H1 (cell line): ENCODE data around the gene JAG1. TPM values are rescaled to one million over a fixed set of nuclear protein-coding genes. Genes with fewer than 3 reads are reported as not detected.

Experiments used
- CTCF ChIA-PET: fragments of 300-600 bp; sonication (Branson Sonifier 250); formaldehyde crosslinking; loops from one replicate; lab custom pipeline; 2021; ENCODE audit not compliant: partially characterized antibody; lab: Charles Lee
- POLR2A ChIA-PET: fragments of 300-600 bp; sonication (Branson Sonifier 250); formaldehyde crosslinking; loops from one replicate; lab custom pipeline; 2021; ENCODE audit warnings: inconsistent platforms; ENCODE audit not compliant: partially characterized antibody; lab: Charles Lee
- DNase-seq, 2 experiments: peaks; one replicate each; pipeline versions ENCODE4 v3.0.0 to v3.0.0-alpha.2; 2010 to 2022; ENCODE audit warnings: low spot score in 2 of 2, low read depth in 1 of 2, mixed read lengths in 1 of 2
- FAIRE-seq: peaks from 2 replicates; lab custom pipeline; 2011; peaks lifted over from hg19 to GRCh38; lab: Jason Lieb, UNC
- H2AFZ ChIP-seq: 2 replicates; pipeline ENCODE4 v1.8.1; 2012; ENCODE audit warnings: low read length, inconsistent platforms
- H2AK5ac ChIP-seq: 2 replicates; pipeline ENCODE4 v1.6.1; 2013; ENCODE audit warnings: low read depth, low read length
- H2BK120ac ChIP-seq: replicated peaks from 2 replicates; pipeline ENCODE3; 2013; ENCODE audit warnings: low read depth, low read length, inconsistent platforms
- H2BK12ac ChIP-seq: 2 replicates; pipeline ENCODE4 v1.6.1; 2013; ENCODE audit warnings: low read depth, low read length
- H2BK15ac ChIP-seq: 2 replicates; pipeline ENCODE4 v1.6.1; 2013; ENCODE audit warnings: low read length
- H2BK20ac ChIP-seq: 2 replicates; pipeline ENCODE4 v1.6.1; 2013; ENCODE audit warnings: low read length
- H2BK5ac ChIP-seq: 2 replicates; pipeline ENCODE4 v1.6.1; 2013; ENCODE audit warnings: low read depth, low read length
- H3K14ac ChIP-seq: 2 replicates; pipeline ENCODE4 v1.6.1; 2013; ENCODE audit warnings: inconsistent platforms; ENCODE audit not compliant: insufficient read length
- H3K18ac ChIP-seq: 2 replicates; pipeline ENCODE4 v1.6.1; 2013; ENCODE audit warnings: low read length; ENCODE audit errors: extremely low read depth
- H3K23ac ChIP-seq: 2 replicates; pipeline ENCODE4 v1.6.1; 2013; ENCODE audit warnings: inconsistent platforms; ENCODE audit not compliant: insufficient read length
- H3K23me2 ChIP-seq: 2 replicates; pipeline ENCODE4 v1.6.1; 2013; ENCODE audit warnings: low read depth, low read length
- H3K27ac ChIP-seq: 2 replicates; pipeline ENCODE4 v1.6.1; 2011; ENCODE audit warnings: low read depth, low read length, inconsistent platforms
- H3K27me3 ChIP-seq, 4 experiments: replicated peaks in 1 of 4; 1 replicate in 1 of 4; 2 replicates in 3 of 4; pipeline versions ENCODE4 v1.6.1 to v1.8.1; 2011 to 2013; ENCODE audit warnings: low read length in 3 of 4, mild to moderate bottlenecking in 3 of 4, inconsistent platforms in 2 of 4, mixed read lengths in 2 of 4, moderate library complexity in 1 of 4; ENCODE audit not compliant: control insufficient read depth in 3 of 4, insufficient read depth in 3 of 4; ENCODE audit errors: extremely low read depth in 1 of 4
- H3K36me3 ChIP-seq, 4 experiments: 2 replicates each; pipeline versions ENCODE4 v1.6.1 to v1.8.1; 2011 to 2013; ENCODE audit warnings: mild to moderate bottlenecking in 4 of 4, low read length in 3 of 4, moderate library complexity in 2 of 4, control low read depth in 1 of 4, inconsistent platforms in 1 of 4; ENCODE audit not compliant: insufficient read depth in 4 of 4, control insufficient read depth in 2 of 4
- H3K4ac ChIP-seq: replicated peaks from 2 replicates; pipeline ENCODE3; 2013; ENCODE audit warnings: low read length, low read depth, mixed read lengths, inconsistent platforms; ENCODE audit not compliant: insufficient read length
- H3K4me1 ChIP-seq, 4 experiments: replicated peaks in 1 of 4; 1 replicate in 1 of 4; 2 replicates in 3 of 4; pipeline versions ENCODE4 v1.6.1 to v1.8.1; 2011 to 2013; ENCODE audit warnings: low read length in 3 of 4, inconsistent platforms in 2 of 4, mixed read lengths in 1 of 4; ENCODE audit not compliant: insufficient read depth in 4 of 4, control insufficient read depth in 3 of 4
- H3K4me2 ChIP-seq, 2 experiments: 2 replicates each; pipeline versions ENCODE4 v1.6.1 to v1.8.1; 2011 to 2013; ENCODE audit warnings: low read depth in 2 of 2, low read length in 2 of 2, control low read depth in 1 of 2, inconsistent platforms in 1 of 2, mild to moderate bottlenecking in 1 of 2; ENCODE audit not compliant: insufficient read depth in 1 of 2
- H3K4me3 ChIP-seq, 4 experiments: fragments of 200-600, 300-600 bp in 1 of 4; sonication (generic), shearing (Covaris generic), sonication (Bioruptor Twin) in 1 of 4; 2 replicates each; pipeline versions ENCODE4 v1.5.1 to v1.8.1; 2011 to 2016; ENCODE audit warnings: low read length in 4 of 4, low read depth in 3 of 4, control low read depth in 2 of 4, inconsistent platforms in 2 of 4, mild to moderate bottlenecking in 2 of 4, mixed read lengths in 1 of 4, moderate library complexity in 1 of 4; ENCODE audit not compliant: insufficient read depth in 2 of 4; ENCODE audit errors: extremely low read depth in 1 of 4
- H3K56ac ChIP-seq: replicated peaks from 2 replicates; pipeline ENCODE3; 2013; ENCODE audit warnings: low read depth, mild to moderate bottlenecking, mixed read lengths, low read length, inconsistent platforms; ENCODE audit not compliant: insufficient read length
- H3K79me1 ChIP-seq: 2 replicates; pipeline ENCODE4 v1.6.1; 2013; ENCODE audit warnings: low read depth, low read length, control low read depth
- H3K79me2 ChIP-seq, 2 experiments: 2 replicates each; pipeline versions ENCODE4 v1.6.1 to v1.8.1; 2012 to 2013; ENCODE audit warnings: low read length in 2 of 2, mild to moderate bottlenecking in 2 of 2, inconsistent platforms in 1 of 2; ENCODE audit not compliant: insufficient read depth in 2 of 2, control insufficient read depth in 1 of 2
- H3K9ac ChIP-seq, 4 experiments: replicated peaks in 1 of 4; 1 replicate in 1 of 4; 2 replicates in 3 of 4; pipeline versions ENCODE4 v1.6.1 to v1.8.1; 2011 to 2013; ENCODE audit warnings: low read depth in 3 of 4, low read length in 3 of 4, control low read depth in 2 of 4, mild to moderate bottlenecking in 2 of 4, moderate library complexity in 2 of 4, inconsistent platforms in 1 of 4; ENCODE audit errors: extremely low read depth in 1 of 4
- H3K9me3 ChIP-seq, 2 experiments: 2 replicates each; pipeline versions ENCODE4 v1.6.1 to v1.8.1; 2012 to 2013; ENCODE audit warnings: mild to moderate bottlenecking in 2 of 2, moderate library complexity in 2 of 2, control low read depth in 1 of 2, inconsistent platforms in 1 of 2, low read depth in 1 of 2, low read length in 1 of 2, mixed read lengths in 1 of 2; ENCODE audit not compliant: insufficient read depth in 2 of 2
- H4K20me1 ChIP-seq, 2 experiments: replicated peaks in 1 of 2; 2 replicates each; pipeline versions ENCODE3 to v1.8.1; 2011 to 2013; ENCODE audit warnings: inconsistent platforms in 2 of 2, low read length in 2 of 2, mild to moderate bottlenecking in 1 of 2; ENCODE audit not compliant: insufficient read depth in 2 of 2, control insufficient read depth in 1 of 2
- H4K5ac ChIP-seq: 2 replicates; pipeline ENCODE4 v1.6.1; 2013; ENCODE audit warnings: low read length, low read depth, mixed read lengths, inconsistent platforms; ENCODE audit not compliant: insufficient read length
- H4K8ac ChIP-seq: 2 replicates; pipeline ENCODE4 v1.8.0; 2013; ENCODE audit warnings: mild to moderate bottlenecking, moderate library complexity, low read length, inconsistent platforms; ENCODE audit not compliant: insufficient read depth; ENCODE audit errors: extremely low read depth
- H4K91ac ChIP-seq: replicated peaks from 2 replicates; pipeline ENCODE3; 2013; ENCODE audit warnings: low read length, mixed read lengths, inconsistent platforms; ENCODE audit not compliant: insufficient read length
- ATF3 ChIP-seq: IDR thresholded peaks from 2 replicates; pipeline ENCODE4 v1.6.1; 2011; ENCODE audit warnings: low read depth, mild to moderate bottlenecking, low read length; ENCODE audit not compliant: insufficient read depth
- BRCA1 ChIP-seq: IDR thresholded peaks from 2 replicates; pipeline ENCODE4 v1.6.1; 2012; ENCODE audit warnings: low read depth, low read length, improper control_type of control experiment
- CBX5 ChIP-seq: fragments of 300-800, 300-1000 bp; sonication (generic); IDR thresholded peaks from 2 replicates; pipeline ENCODE4 v1.7.1; 2016; ENCODE audit warnings: antibody characterized with exemption, low read length, low read depth
- CEBPB ChIP-seq: IDR thresholded peaks from 2 replicates; pipeline ENCODE4 v1.6.1; 2012; ENCODE audit warnings: low read depth, low read length
- CREB1 ChIP-seq: IDR thresholded peaks from 2 replicates; pipeline ENCODE4 v1.6.1; 2012; ENCODE audit warnings: inconsistent platforms
- EZH2 ChIP-seq: fragments of 200-600 bp; sonication (generic); IDR thresholded peaks from 2 replicates; pipeline ENCODE4 v1.7.1; 2012; ENCODE audit warnings: low read depth, mild to moderate bottlenecking, moderate library complexity, low read length, inconsistent platforms; ENCODE audit not compliant: severe bottlenecking
- NANOG ChIP-seq: IDR thresholded peaks from 2 replicates; pipeline ENCODE4 v1.6.1; 2011; ENCODE audit warnings: low read length, low read depth, mild to moderate bottlenecking, inconsistent platforms; ENCODE audit not compliant: insufficient read depth, poor library complexity, severe bottlenecking
- PHF8 ChIP-seq: fragments of 200-600 bp; sonication (generic); conservative IDR thresholded peaks from 2 replicates; pipeline ENCODE4 v1.7.1; 2012; ENCODE audit warnings: low read depth, mild to moderate bottlenecking, inconsistent platforms, low read length, moderate library complexity
- SIRT6 ChIP-seq: IDR thresholded peaks from one replicate; pipeline ENCODE4 v1.7.1; 2012; ENCODE audit warnings: low read length, inconsistent platforms
- SP1 ChIP-seq: IDR thresholded peaks from 2 replicates; pipeline ENCODE4 v1.6.1; 2011; ENCODE audit warnings: low read depth, low read length
- SP2 ChIP-seq: IDR thresholded peaks from 2 replicates; pipeline ENCODE4 v1.6.1; 2012; ENCODE audit warnings: mild to moderate bottlenecking, low read length, inconsistent platforms
- SRF ChIP-seq: IDR thresholded peaks from 2 replicates; pipeline ENCODE4 v1.6.1; 2011; ENCODE audit warnings: mild to moderate bottlenecking, low read depth, low read length, moderate library complexity
- SUZ12 ChIP-seq: fragments of 200-600 bp; sonication (generic); IDR thresholded peaks from 2 replicates; pipeline ENCODE4 v1.6.1; 2012; ENCODE audit warnings: mild to moderate bottlenecking, inconsistent platforms, low read length, moderate library complexity, mixed read lengths
- TCF12 ChIP-seq: IDR thresholded peaks from 2 replicates; pipeline ENCODE4 v1.6.1; 2011; ENCODE audit warnings: low read depth, mild to moderate bottlenecking, low read length
- WGBS, 2 experiments: shearing (Covaris generic) in 1 of 2; methylation state at CpG; one replicate each; pipeline versions ENCODE4 v1.1.6 to v1.1.7; 2013 to 2015; ENCODE audit warnings: low lambda C conversion rate in 2 of 2, mixed read lengths in 2 of 2, inconsistent platforms in 1 of 2, low coverage in 1 of 2, missing lambda C conversion rate in 1 of 2; ENCODE audit not compliant: insufficient replicate concordance in 2 of 2, insufficient coverage in 1 of 2, insufficient read length in 1 of 2; ENCODE audit errors: extremely low coverage in 1 of 2, missing lambda C conversion rate in 1 of 2; 5-methylcytosine and 5-hydroxymethylcytosine counted together
- polyA plus RNA-seq, 7 experiments: library from polyadenylated mRNA; depleted of rRNA in 3 of 7; stranded (reverse) in 5 of 7; unstranded in 2 of 7; fragments of >200 nt in 5 of 7; fragments of 200-250 nt in 2 of 7; gene quantifications; 1 replicate in 5 of 7; 2 replicates in 1 of 7; 4 replicates in 1 of 7; pipeline versions ENCODE4 v1.2.1 to v1.2.3, GENCODE V29; 2011 to 2013; ENCODE audit warnings: missing spikeins in 2 of 7, mixed read lengths in 2 of 7
- total RNA-seq: library from RNA; stranded (reverse); fragmentation: NEBNext Ultra II Directional; extraction: Animal tissue kit (Norgen Biotek cat#: 25700); gene quantifications from 2 replicates; pipeline ENCODE4 v1.2.1, GENCODE V29; 2021

JAG1 gene
- total and polyA plus RNA-seq, 2 of the 8 experiments (the other 6 are each of a cell fraction or from before 2014, with no cell fraction given): 13.5 to 27.3 TPM

GRCh38 chr20:10683537-10683936 lies 9.7 kb upstream of the JAG1 start:
- no peak overlapping the region for H3K56ac ChIP-seq
- no peaks in the 10 kb centered on the region for H4K20me1 ChIP-seq
- H4K91ac ChIP-seq: no peak overlapping the region
- no peak overlapping the region for H3K4ac ChIP-seq
- H2AFZ ChIP-seq: no peak overlapping the region
- H3K14ac ChIP-seq: no peak overlapping the region
- no peak overlapping the region for H2BK15ac ChIP-seq
- WGBS, 2 experiments: 84% methylated on average over 2 of the region's 2 CpGs; no CpG with 5 or more reads in 1 of the 2 experiments
- H3K27ac ChIP-seq: no peak overlapping the region
- H2BK5ac ChIP-seq: no peak overlapping the region
- no peaks in the 10 kb centered on the region for H3K79me1 ChIP-seq
- no peaks in the 10 kb centered on the region for H3K27me3 ChIP-seq
- H3K23ac ChIP-seq: no peak overlapping the region
- no peaks in the 10 kb centered on the region for H3K9me3 ChIP-seq
- H4K8ac ChIP-seq: no peak overlapping the region
- H3K4me3 ChIP-seq: no peak overlapping the region
- H3K18ac ChIP-seq: no peak overlapping the region
- ChIA-PET POLR2A (interaction anchor here (1.5 kb wide), 1 partner anchor 9 kb away, joined by 5 read pairs; the partner anchor contains the start of gene JAG1), CTCF (interaction anchor here (0.7 to 2.4 kb wide), 8 partner anchors 11 to 861 kb away, joined by 3 to 11 read pairs (median 4); no protein-coding TSS in a partner anchor)
- H2BK120ac ChIP-seq: no peak overlapping the region
- H3K9ac ChIP-seq: no peak overlapping the region
- no peak overlapping the region for H4K5ac ChIP-seq
- H2BK12ac ChIP-seq: no peak overlapping the region
- no peaks in the 10 kb centered on the region for H3K23me2 ChIP-seq
- DNase-seq: no peak
- no peak overlapping the region for H2AK5ac ChIP-seq
- H3K36me3 ChIP-seq: no peaks in the 10 kb centered on the region
- H3K4me2 ChIP-seq: no peak overlapping the region
- no peaks in the 10 kb centered on the region for H3K4me1 ChIP-seq
- FAIRE-seq: no peak
- H3K79me2 ChIP-seq: no peaks in the 10 kb centered on the region
- no peak overlapping the region for H2BK20ac ChIP-seq
- TF ChIP-seq CBX5 (no peak), CEBPB (no peak), SP1 (no peak), EZH2 (no peak), TCF12 (no peak), ATF3 (no peak), CREB1 (no peak), SRF (no peak), PHF8 (no peak), SIRT6 (no peak), NANOG (no peak), SP2 (no peak), SUZ12 (no peak), BRCA1 (no peak)
